A549 (cell line): ENCODE results near the gene CT45A2. TPM values are rescaled to one million over a fixed set of nuclear protein-coding genes. Genes with fewer than 3 reads are reported as not detected.
"Not testable (repeated sequence)": the region's sequence is repeated elsewhere in the genome, so short reads cannot be mapped to it uniquely, and the experiment has no call there.

Experiments
- ATAC-seq, 2 experiments: fragments of 200-7000 bp in 1 of 2; fragments of >200 bp in 1 of 2; cut with Nextera tagmentation in 1 of 2; cut with Tn5 transposase in 1 of 2; 3 replicates each; pipeline versions ENCODE4 v1.8.0 to v1.9.1; 2018 to 2020; ENCODE audit warnings: mild to moderate bottlenecking in 1 of 2, moderate library complexity in 1 of 2
- CTCF ChIA-PET: fragments of 300-600 bp; sonication (Branson Sonifier 250); formaldehyde crosslinking; extraction: SDS; loops from one replicate; lab custom pipeline; 2021; ENCODE audit warnings: antibody characterized with exemption, inconsistent platforms; lab: Yijun Ruan, JAX
- POLR2A ChIA-PET: fragments of 350-600 bp; formaldehyde crosslinking; extraction: SDS; loops from one replicate; lab custom pipeline; 2021; ENCODE audit warnings: antibody characterized with exemption, inconsistent platforms; lab: Yijun Ruan, JAX
- DNase-seq, 2 experiments: peaks; one replicate each; pipeline versions ENCODE4 v3.0.0 to v3.0.0-alpha.2; 2011 to 2016; ENCODE audit warnings: low read depth in 1 of 2, low spot score in 1 of 2
- FAIRE-seq: peaks from 2 replicates; lab custom pipeline; 2011; peaks lifted over from hg19 to GRCh38; lab: Jason Lieb, UNC
- H3K27ac ChIP-seq, 2 experiments: fragments of >200 bp; sonication (Bioruptor Twin); formaldehyde crosslinking; 3 replicates each; pipeline ENCODE4 v1.5.1; 2016 to 2017
- H3K4me1 ChIP-seq: fragments of >200 bp; sonication (Bioruptor Twin); formaldehyde crosslinking; 3 replicates; pipeline ENCODE4 v1.6.1; 2016
- H3K4me2 ChIP-seq: fragments of >200 bp; sonication (Bioruptor Twin); formaldehyde crosslinking; 3 replicates; pipeline ENCODE4 v1.6.1; 2016
- H3K4me3 ChIP-seq: fragments of >200 bp; sonication (Bioruptor Twin); formaldehyde crosslinking; 3 replicates; pipeline ENCODE4 v1.5.1; 2016
- H3K9me3 ChIP-seq: fragments of >200 bp; sonication (Bioruptor Twin); formaldehyde crosslinking; 3 replicates; pipeline ENCODE4 v1.6.1; 2016
- WGBS: methylation state at CpG from one replicate; pipeline ENCODE4 v1.1.6; 2017; ENCODE audit errors: missing lambda C conversion rate; 5-methylcytosine and 5-hydroxymethylcytosine counted together
- polyA minus RNA-seq: library from RNA; depleted of rRNA, polyadenylated mRNA; stranded (reverse); fragments of >200 nt; gene quantifications from 2 replicates; pipeline ENCODE4 v1.2.3, GENCODE V29; 2011; rRNA and poly(A)+ RNA removed
- polyA plus RNA-seq, 4 experiments: library from polyadenylated mRNA; depleted of rRNA in 3 of 4; stranded (reverse); fragments of >200 nt; fragmentation: RNase III in 1 of 4; extraction: RNeasy Plus Mini Kit Qiagen cat#74134 plus additional on column Dnase treatment in 1 of 4; gene quantifications; 2 replicates in 3 of 4; 3 replicates in 1 of 4; pipeline ENCODE4 v1.2.3, GENCODE V29; 2011 to 2017

Gene CT45A2
- not detected in 2 replicates for polyA plus RNA-seq (2011; rRNA removed)
- polyA plus RNA-seq (2012; cell fraction: cytosol; rRNA removed) = not detected in 2 replicates
- not detected in 2 replicates for polyA plus RNA-seq (2012; cell fraction: nucleus; rRNA removed)
- not detected in 3 replicates for polyA plus RNA-seq (2017; fragmentation: RNase III; extraction: RNeasy Plus Mini Kit Qiagen cat#74134 plus additional on column Dnase treatment)
- polyA minus RNA-seq = 0.21 and 0.39 TPM in 2 replicates

- DNase-seq, H3K27ac ChIP-seq, CTCF ChIA-PET, POLR2A ChIA-PET, H3K4me1 ChIP-seq, H3K4me2 ChIP-seq, H3K4me3 ChIP-seq, H3K9me3 ChIP-seq, FAIRE-seq, ATAC-seq: not testable (repeated sequence)
- no CpG with 5 or more reads among the region's 17 CpGs for WGBS
Observed at GRCh38 chrX:135819912-135820311, at the start of gene CT45A2. Gene CT45A2, minus strand, starts transcription at chrX:135820012. Its CDS starts 3,747 bp downstream, at chrX:135816265.

GRCh38 chrX:135854438-135854837 lies 34.6 kb upstream of the CT45A2 start, which contains the start of gene CT45A8:
Gene CT45A8, minus strand, starts transcription at chrX:135854538. Its CDS starts 3,755 bp downstream, at chrX:135850783.
- DNase-seq, ATAC-seq, H3K4me3 ChIP-seq, H3K4me2 ChIP-seq, FAIRE-seq, H3K27ac ChIP-seq, POLR2A ChIA-PET, CTCF ChIA-PET, H3K4me1 ChIP-seq, H3K9me3 ChIP-seq: not testable (repeated sequence)
- no CpG with 5 or more reads among the region's 17 CpGs for WGBS

GRCh38 chrX:135837180-135837579 lies 17.4 kb upstream of the CT45A2 start, which contains the start of gene CT45A7:
Gene CT45A7, minus strand, starts transcription at chrX:135837280. Its CDS starts 3,747 bp downstream, at chrX:135833533.
- H3K9me3 ChIP-seq, H3K4me2 ChIP-seq, CTCF ChIA-PET, DNase-seq, POLR2A ChIA-PET, FAIRE-seq, H3K4me1 ChIP-seq, H3K4me3 ChIP-seq, ATAC-seq, H3K27ac ChIP-seq: not testable (repeated sequence)
- WGBS = no CpG with 5 or more reads among the region's 17 CpGs

GRCh38 chrX:135802687-135803086 lies 17.1 kb downstream of the CT45A2 start, which contains the start of gene CT45A6:
Gene CT45A6, minus strand, starts transcription at chrX:135802787. Its CDS starts 3,794 bp downstream, at chrX:135798993.
- H3K9me3 ChIP-seq, CTCF ChIA-PET, H3K4me2 ChIP-seq, POLR2A ChIA-PET, H3K27ac ChIP-seq, ATAC-seq, H3K4me3 ChIP-seq, DNase-seq, H3K4me1 ChIP-seq, FAIRE-seq: not testable (repeated sequence)
- WGBS = no CpG with 5 or more reads among the region's 16 CpGs

- H3K27ac ChIP-seq, H3K4me2 ChIP-seq, DNase-seq, CTCF ChIA-PET, ATAC-seq, POLR2A ChIA-PET, H3K9me3 ChIP-seq, H3K4me3 ChIP-seq, FAIRE-seq, H3K4me1 ChIP-seq: not testable (repeated sequence)
- WGBS = no CpG with 5 or more reads among the region's 16 CpGs
Observed at GRCh38 chrX:135785403-135785802, 34.4 kb downstream of the CT45A2 start, which contains the start of gene CT45A5. Gene CT45A5, minus strand, starts transcription at chrX:135785503. Its CDS starts 3,774 bp downstream, at chrX:135781729.

GRCh38 chrX:135768091-135768490 lies 51.7 kb downstream of the CT45A2 start, which contains the start of gene CT45A3:
Gene CT45A3, minus strand, starts transcription at chrX:135768191. Its CDS starts 3,747 bp downstream, at chrX:135764444.
- H3K27ac ChIP-seq, H3K4me3 ChIP-seq, POLR2A ChIA-PET, DNase-seq, H3K4me1 ChIP-seq, FAIRE-seq, CTCF ChIA-PET, H3K9me3 ChIP-seq, ATAC-seq, H3K4me2 ChIP-seq: not testable (repeated sequence)
- no CpG with 5 or more reads among the region's 17 CpGs for WGBS

Other genes starting within 250 kb of the CT45A2 start
- gene CT45A1, start 106.4 kb downstream of the CT45A2 start, polyA plus RNA-seq (2011; rRNA removed) = not detected in 2 replicates
- gene CT45A1, start 106.4 kb downstream of the CT45A2 start, polyA plus RNA-seq (2017; fragmentation: RNase III; extraction: RNeasy Plus Mini Kit Qiagen cat#74134 plus additional on column Dnase treatment) = not detected in 3 replicates
- 0.24 and 0.41 TPM in 2 replicates for gene CT45A3, start 51.8 kb downstream of the CT45A2 start, polyA plus RNA-seq (2011; rRNA removed)
- gene CT45A3, start 51.8 kb downstream of the CT45A2 start, polyA plus RNA-seq (2017; fragmentation: RNase III; extraction: RNeasy Plus Mini Kit Qiagen cat#74134 plus additional on column Dnase treatment) = not detected in 3 replicates
- gene CT45A5, start 34.5 kb downstream of the CT45A2 start, polyA plus RNA-seq (2011; rRNA removed) = 0.10 TPM in 1 of 2 replicates, not detected in the other
- gene CT45A5, start 34.5 kb downstream of the CT45A2 start, polyA plus RNA-seq (2017; fragmentation: RNase III; extraction: RNeasy Plus Mini Kit Qiagen cat#74134 plus additional on column Dnase treatment) = not detected in 3 replicates
- gene CT45A6, start 17.2 kb downstream of the CT45A2 start, polyA plus RNA-seq (2011; rRNA removed) = not detected in 2 replicates
- gene CT45A6, start 17.2 kb downstream of the CT45A2 start, polyA plus RNA-seq (2017; fragmentation: RNase III; extraction: RNeasy Plus Mini Kit Qiagen cat#74134 plus additional on column Dnase treatment) = not detected in 3 replicates
- not detected in 2 replicates for gene CT45A7, start 17.3 kb upstream of the CT45A2 start, polyA plus RNA-seq (2011; rRNA removed)
- not detected in 3 replicates for gene CT45A7, start 17.3 kb upstream of the CT45A2 start, polyA plus RNA-seq (2017; fragmentation: RNase III; extraction: RNeasy Plus Mini Kit Qiagen cat#74134 plus additional on column Dnase treatment)
- not detected in 2 replicates for gene CT45A8, start 34.5 kb upstream of the CT45A2 start, polyA plus RNA-seq (2011; rRNA removed)
- gene CT45A8, start 34.5 kb upstream of the CT45A2 start, polyA plus RNA-seq (2017; fragmentation: RNase III; extraction: RNeasy Plus Mini Kit Qiagen cat#74134 plus additional on column Dnase treatment) = not detected in 3 replicates
- gene CT45A9, start 51.8 kb upstream of the CT45A2 start, polyA plus RNA-seq (2011; rRNA removed) = not detected in 2 replicates
- not detected in 3 replicates for gene CT45A9, start 51.8 kb upstream of the CT45A2 start, polyA plus RNA-seq (2017; fragmentation: RNase III; extraction: RNeasy Plus Mini Kit Qiagen cat#74134 plus additional on column Dnase treatment)
- 0.16 and 0.22 TPM in 2 replicates for gene CT45A10, start 73.4 kb upstream of the CT45A2 start, polyA plus RNA-seq (2011; rRNA removed)
- gene CT45A10, start 73.4 kb upstream of the CT45A2 start, polyA plus RNA-seq (2017; fragmentation: RNase III; extraction: RNeasy Plus Mini Kit Qiagen cat#74134 plus additional on column Dnase treatment) = not detected in 3 replicates
- gene SAGE1, start 73.7 kb upstream of the CT45A2 start, polyA plus RNA-seq (2011; rRNA removed) = 0.06 and 0.09 TPM in 2 replicates
- 0.03 to 0.05 TPM (median 0.04 TPM) in 3 replicates for gene SAGE1, start 73.7 kb upstream of the CT45A2 start, polyA plus RNA-seq (2017; fragmentation: RNase III; extraction: RNeasy Plus Mini Kit Qiagen cat#74134 plus additional on column Dnase treatment)
- 26.1 and 35.6 TPM in 2 replicates for gene MMGT1, start 154.0 kb upstream of the CT45A2 start, polyA plus RNA-seq (2011; rRNA removed)
- 15.0 to 16.2 TPM (median 15.1 TPM) in 3 replicates for gene MMGT1, start 154.0 kb upstream of the CT45A2 start, polyA plus RNA-seq (2017; fragmentation: RNase III; extraction: RNeasy Plus Mini Kit Qiagen cat#74134 plus additional on column Dnase treatment)
- 14.5 and 15.6 TPM in 2 replicates for gene SLC9A6, start 165.4 kb upstream of the CT45A2 start, polyA plus RNA-seq (2011; rRNA removed)
- gene SLC9A6, start 165.4 kb upstream of the CT45A2 start, polyA plus RNA-seq (2017; fragmentation: RNase III; extraction: RNeasy Plus Mini Kit Qiagen cat#74134 plus additional on column Dnase treatment) = 10.4 to 12.2 TPM (median 12.1 TPM) in 3 replicates